ENCODE data around the gene CYLD.

- TF ChIP-seq YY1 (IDR thresholded peaks at IDR 0.05; ENCODE audit: insufficient read depth, insufficient read length) (no peak), ZNF274 (IDR thresholded peaks at IDR 0.05; ENCODE audit: low read depth, low read length) (no peak), SUZ12 (IDR thresholded peaks at IDR 0.05; ENCODE audit: extremely low read depth, insufficient read depth, insufficient read length) (no peak)
These were observed 1.8 kb downstream of the CYLD start for GRCh38 chr16:50743581-50744225.
